Measurements from ENCODE around the gene ADRB2.

Gene ADRB2

GRCh38 chr5:148827723-148828122, 1.3 kb downstream of the ADRB2 start:
- no peaks in the 10 kb centered on the region for H3K36me3 ChIP-seq (ENCODE audit: insufficient read depth)
- peaks cover 63% of the 10 kb centered on the region for H3K79me2 ChIP-seq (ENCODE audit: insufficient read depth, low read depth)
- peaks cover 17% of the 10 kb centered on the region for H3K4me1 ChIP-seq (ENCODE audit: low read depth, poor library complexity, severe bottlenecking)
- peaks cover 3% of the 10 kb centered on the region; the same call in 1 of the 2 replicates for H4K20me1 ChIP-seq (ENCODE audit: insufficient read depth)
- peak overlapping the region; percentile 99 for H3K27ac ChIP-seq
- peak overlapping the region; percentile 90 for H3K9ac ChIP-seq
- TF ChIP-seq CTCF (conservative IDR thresholded peaks at IDR 0.05; ENCODE audit: low read depth, low read length): no peak
- no peak overlapping the region for H2AFZ ChIP-seq (ENCODE audit: low read depth)
- H3K27me3 ChIP-seq (ENCODE audit: insufficient read depth, low read depth): no peaks in the 10 kb centered on the region
- H3K4me2 ChIP-seq: peak overlapping the region; percentile 99; the same call in 1 of the 2 replicates
- no peak overlapping the region for H3K4me3 ChIP-seq (IDR thresholded peaks at IDR 0.05; ENCODE audit: insufficient read depth, low read depth, low read length)

GRCh38 chr5:148828511-148829247, 2.3 kb downstream of the ADRB2 start:
- Histone ChIP-seq H3K9ac (peak overlapping the region; percentile 90), H3K4me3 (IDR thresholded peaks at IDR 0.05; ENCODE audit: insufficient read depth, low read depth, low read length) (no peak overlapping the region), H3K27me3 (ENCODE audit: insufficient read depth, low read depth) (no peaks in the 10 kb centered on the region), H3K4me2 (peak overlapping the region; percentile 99), H4K20me1 (ENCODE audit: insufficient read depth) (peaks cover 3% of the 10 kb centered on the region; the same call in 1 of the 2 replicates), H2AFZ (ENCODE audit: low read depth) (no peak overlapping the region), H3K27ac (peak overlapping the region; percentile 99), H3K79me2 (ENCODE audit: insufficient read depth, low read depth) (peaks cover 69% of the 10 kb centered on the region), H3K4me1 (ENCODE audit: low read depth, poor library complexity, severe bottlenecking) (peaks cover 21% of the 10 kb centered on the region), H3K36me3 (ENCODE audit: insufficient read depth) (no peaks in the 10 kb centered on the region)
- TF ChIP-seq CTCF (conservative IDR thresholded peaks at IDR 0.05; ENCODE audit: low read depth, low read length): peak; percentile 40

- no peak for TF ChIP-seq CTCF (conservative IDR thresholded peaks at IDR 0.05; ENCODE audit: low read depth, low read length)
- no peak overlapping the region for H2AFZ ChIP-seq (ENCODE audit: low read depth)
- no peak overlapping the region for H3K4me3 ChIP-seq (IDR thresholded peaks at IDR 0.05; ENCODE audit: insufficient read depth, low read depth, low read length)
- peak overlapping the region; percentile 90 for H3K9ac ChIP-seq
- H3K27ac ChIP-seq: peak overlapping the region; percentile 99
- H3K4me1 ChIP-seq (ENCODE audit: low read depth, poor library complexity, severe bottlenecking): peaks cover 20% of the 10 kb centered on the region
- H4K20me1 ChIP-seq (ENCODE audit: insufficient read depth): peaks cover 3% of the 10 kb centered on the region; the same call in 1 of the 2 replicates
- peak overlapping the region; percentile 99 for H3K4me2 ChIP-seq
- no peaks in the 10 kb centered on the region for H3K36me3 ChIP-seq (ENCODE audit: insufficient read depth)
- H3K27me3 ChIP-seq (ENCODE audit: insufficient read depth, low read depth): no peaks in the 10 kb centered on the region
- peaks cover 71% of the 10 kb centered on the region for H3K79me2 ChIP-seq (ENCODE audit: insufficient read depth, low read depth)
These were observed 2.8 kb downstream of the ADRB2 start for GRCh38 chr5:148829248-148829594.

GRCh38 chr5:148829734-148830133, 3.3 kb downstream of the ADRB2 start:
- H3K9ac ChIP-seq: peak overlapping the region; percentile 90
- H3K27me3 ChIP-seq (ENCODE audit: insufficient read depth, low read depth): no peaks in the 10 kb centered on the region
- no peak overlapping the region for H3K4me3 ChIP-seq (IDR thresholded peaks at IDR 0.05; ENCODE audit: insufficient read depth, low read depth, low read length)
- no peaks in the 10 kb centered on the region for H3K36me3 ChIP-seq (ENCODE audit: insufficient read depth)
- peak overlapping the region; percentile 99 for H3K4me2 ChIP-seq
- no peak for TF ChIP-seq CTCF (conservative IDR thresholded peaks at IDR 0.05; ENCODE audit: low read depth, low read length)
- no peak overlapping the region for H2AFZ ChIP-seq (ENCODE audit: low read depth)
- peaks cover 3% of the 10 kb centered on the region; the same call in 1 of the 2 replicates for H4K20me1 ChIP-seq (ENCODE audit: insufficient read depth)
- H3K79me2 ChIP-seq (ENCODE audit: insufficient read depth, low read depth): peaks cover 77% of the 10 kb centered on the region
- peaks cover 18% of the 10 kb centered on the region for H3K4me1 ChIP-seq (ENCODE audit: low read depth, poor library complexity, severe bottlenecking)
- H3K27ac ChIP-seq: peak overlapping the region; percentile 99

All from KMS-11 (cell line).